ENCODE results near the gene CCNB3. TPM values are rescaled to one million over a fixed set of nuclear protein-coding genes. Genes with fewer than 3 reads are reported as not detected.

CCNB3 gene
- total and polyA plus RNA-seq, 11 donors: 0.07 to 2.5 (median 0.31) TPM; not detected in 1

- TF ChIP-seq CTCF (IDR thresholded peaks at IDR 0.05): no peak
- TF ChIP-seq POLR2A (IDR thresholded peaks at IDR 0.05): no peak
- no peak overlapping the region for H3K4me3 ChIP-seq
- H3K9me3 ChIP-seq: no peaks in the 10 kb centered on the region
- WGBS, 4 donors: 61 to 76% (median 62%) methylated on average over 5 of the region's 5 CpGs
- intact Hi-C loops (cut with DNase I): no loop called here
- ATAC-seq (no peak), DNase-seq (no peak)
- no peaks in the 10 kb centered on the region for H3K36me3 ChIP-seq
- H3K4me1 ChIP-seq: no peaks in the 10 kb centered on the region
- no peak overlapping the region for H3K27ac ChIP-seq
- peaks cover 0 to 8% (median 0%) of the 10 kb centered on the region in 9 donors for H3K27me3 ChIP-seq
Measured at GRCh38 chrX:50165727-50166126, 38.8 kb upstream of the CCNB3 start.

GRCh38 chrX:50167366-50167765, 37.2 kb upstream of the CCNB3 start:
- Histone ChIP-seq H3K36me3 (no peaks in the 10 kb centered on the region), H3K27me3 (peaks cover 0 to 8% (median 0%) of the 10 kb centered on the region in 9 donors), H3K4me3 (no peak overlapping the region), H3K9me3 (no peaks in the 10 kb centered on the region), H3K27ac (no peak overlapping the region), H3K4me1 (no peaks in the 10 kb centered on the region)
- ATAC-seq: no peak
- intact Hi-C loops (cut with DNase I): no loop called here
- TF ChIP-seq CTCF (IDR thresholded peaks at IDR 0.05): no peak
- no peak for TF ChIP-seq POLR2A (IDR thresholded peaks at IDR 0.05)
- no peak for DNase-seq
- WGBS, 4 donors: 76 to 88% (median 81%) methylated on average over 7 of the region's 7 CpGs

GRCh38 chrX:50168241-50168687, 36.3 kb upstream of the CCNB3 start:
- no peak for DNase-seq
- Histone ChIP-seq H3K4me1 (no peaks in the 10 kb centered on the region), H3K36me3 (no peaks in the 10 kb centered on the region), H3K9me3 (no peaks in the 10 kb centered on the region), H3K4me3 (no peak overlapping the region), H3K27ac (no peak overlapping the region), H3K27me3 (peaks cover 0 to 8% (median 0%) of the 10 kb centered on the region in 9 donors)
- TF ChIP-seq POLR2A (IDR thresholded peaks at IDR 0.05) (no peak), CTCF (IDR thresholded peaks at IDR 0.05) (no peak)
- WGBS, 4 donors: 79 to 82% (median 80%) methylated on average over 5 of the region's 5 CpGs
- no peak for ATAC-seq
- intact Hi-C loops (cut with DNase I): no loop called here

- H3K27me3 ChIP-seq: peaks cover 0 to 11% (median 0%) of the 10 kb centered on the region in 9 donors
- intact Hi-C loops (cut with DNase I): no loop called here
- TF ChIP-seq CTCF (IDR thresholded peaks at IDR 0.05): no peak
- no peak for TF ChIP-seq POLR2A (IDR thresholded peaks at IDR 0.05)
- H3K4me3 ChIP-seq: no peak overlapping the region
- no peak for DNase-seq
- ATAC-seq: no peak
- H3K9me3 ChIP-seq: no peaks in the 10 kb centered on the region
- H3K27ac ChIP-seq: no peak overlapping the region
- no peaks in the 10 kb centered on the region for H3K36me3 ChIP-seq
- 58 to 76% (median 68%) methylated on average over 3 of the region's 3 CpGs for WGBS, 4 donors
- H3K4me1 ChIP-seq: no peaks in the 10 kb centered on the region
Measured at GRCh38 chrX:50169717-50170116, 34.8 kb upstream of the CCNB3 start.

Measured in heart left ventricle (tissue), 16 donors.